Smooth muscle cell (in vitro differentiated cells): Measurements from ENCODE around the gene ULBP3. TPM values are rescaled to one million over a fixed set of nuclear protein-coding genes. Genes with fewer than 3 reads are reported as not detected.

ENCODE experiments used
- DNase-seq: peaks from one replicate; lab custom pipeline; 2025; ENCODE audit not compliant: unreplicated experiment; lab: John Stamatoyannopoulos, UW
- H2AFZ ChIP-seq: fragments of 200-600 bp; sonication (generic); 2 replicates; pipeline ENCODE4 v1.6.0; 2016; ENCODE audit warnings: antibody characterized with exemption, low read depth, mild to moderate bottlenecking
- H3F3A ChIP-seq: fragments of 200-600 bp; sonication (generic); 2 replicates; pipeline ENCODE4 v1.6.0; 2017; ENCODE audit warnings: antibody characterized with exemption, low read depth
- H3K27ac ChIP-seq: fragments of 200-600 bp; sonication (generic); 2 replicates; pipeline ENCODE4 v1.5.1; 2016; ENCODE audit warnings: low read depth, mild to moderate bottlenecking
- H3K27me3 ChIP-seq: fragments of 200-600 bp; sonication (generic); 2 replicates; pipeline ENCODE4 v1.6.1; 2016; ENCODE audit warnings: low read depth, mild to moderate bottlenecking
- H3K36me3 ChIP-seq: fragments of 200-600 bp; sonication (generic); 2 replicates; pipeline ENCODE4 v1.5.1; 2016; ENCODE audit warnings: low read depth
- H3K4me1 ChIP-seq: fragments of 200-600 bp; sonication (generic); 2 replicates; pipeline ENCODE4 v1.5.1; 2016; ENCODE audit warnings: low read depth
- H3K4me2 ChIP-seq: fragments of 200-600 bp; sonication (generic); 2 replicates; pipeline ENCODE4 v1.6.0; 2016; ENCODE audit warnings: mild to moderate bottlenecking
- H3K4me3 ChIP-seq: fragments of 200-600 bp; sonication (generic); 2 replicates; pipeline ENCODE4 v1.5.1; 2016; ENCODE audit warnings: mild to moderate bottlenecking
- H3K79me2 ChIP-seq: fragments of 200-600 bp; sonication (generic); 2 replicates; pipeline ENCODE4 v1.6.0; 2016; ENCODE audit warnings: low read depth, mild to moderate bottlenecking
- H3K9ac ChIP-seq: fragments of 200-600 bp; sonication (generic); 2 replicates; pipeline ENCODE4 v1.6.0; 2016; ENCODE audit warnings: low read depth
- H3K9me3 ChIP-seq: fragments of 200-600 bp; sonication (generic); replicated peaks from 2 replicates; pipeline ENCODE4 v1.5.1; 2016; ENCODE audit warnings: low read depth
- H4K20me1 ChIP-seq: fragments of 200-600 bp; sonication (generic); 2 replicates; pipeline ENCODE4 v1.6.0; 2016; ENCODE audit warnings: low read depth
- CTCF ChIP-seq: fragments of 200-600 bp; sonication (generic); IDR thresholded peaks from 2 replicates; pipeline ENCODE4 v1.5.1; 2017; ENCODE audit warnings: borderline replicate concordance, mild to moderate bottlenecking, antibody characterized with exemption; ENCODE audit not compliant: insufficient read depth, poor library complexity, severe bottlenecking
- WGBS: methylation state at CpG from one replicate; pipeline ENCODE4 v1.1.7; 2016; ENCODE audit warnings: low lambda C conversion rate; 5-methylcytosine and 5-hydroxymethylcytosine counted together
- polyA plus RNA-seq: library from polyadenylated mRNA; unstranded; fragments of >200 nt; fragmentation: Nextera tagmentation; extraction: Ambion mirVana; gene quantifications from 2 replicates; pipeline ENCODE4 v1.2.1, GENCODE V29; 2016
- total RNA-seq: library from RNA; depleted of rRNA; stranded (reverse); fragments of >200 nt; gene quantifications from 2 replicates; pipeline ENCODE4 v1.2.3, GENCODE V29; 2014

ULBP3 gene
- total and polyA plus RNA-seq, 2 experiments from 2014 or later, result 2.4 to 11.7 TPM

- Histone ChIP-seq H3K9ac (no peak overlapping the region), H3F3A (no peaks in the 10 kb centered on the region), H3K4me3 (no peak overlapping the region), H3K27ac (no peak overlapping the region), H2AFZ (no peak overlapping the region), H3K4me1 (no peaks in the 10 kb centered on the region), H3K27me3 (peaks cover 52% of the 10 kb centered on the region), H3K4me2 (no peak overlapping the region), H3K79me2 (no peaks in the 10 kb centered on the region), H4K20me1 (no peaks in the 10 kb centered on the region), H3K36me3 (no peaks in the 10 kb centered on the region), H3K9me3 (no peaks in the 10 kb centered on the region)
- no peak for DNase-seq
- no peak for TF ChIP-seq CTCF
- 85% methylated on average over 1 of the region's 1 CpG for WGBS
Observed at GRCh38 chr6:150087336-150087735, 18.4 kb upstream of the ULBP3 start.

- H3K27ac ChIP-seq, result no peak overlapping the region
- peaks cover 57% of the 10 kb centered on the region for H3K27me3 ChIP-seq
- H3F3A ChIP-seq, result no peaks in the 10 kb centered on the region
- no peaks in the 10 kb centered on the region for H3K4me1 ChIP-seq
- H3K36me3 ChIP-seq, result no peaks in the 10 kb centered on the region
- H3K9me3 ChIP-seq, result no peaks in the 10 kb centered on the region
- H3K4me3 ChIP-seq, result no peak overlapping the region
- H2AFZ ChIP-seq, result no peak overlapping the region
- DNase-seq, result no peak
- H3K4me2 ChIP-seq, result no peak overlapping the region
- H4K20me1 ChIP-seq, result no peaks in the 10 kb centered on the region
- WGBS, result 96% methylated on average over 7 of the region's 7 CpGs
- TF ChIP-seq CTCF, result no peak
- no peaks in the 10 kb centered on the region for H3K79me2 ChIP-seq
- H3K9ac ChIP-seq, result no peak overlapping the region
Observed at GRCh38 chr6:150086026-150086425, 17.1 kb upstream of the ULBP3 start.

- H3K4me2 ChIP-seq, result no peak overlapping the region
- 80% methylated on average over 7 of the region's 7 CpGs for WGBS
- H3K36me3 ChIP-seq, result no peaks in the 10 kb centered on the region
- no peak overlapping the region for H3K4me3 ChIP-seq
- H3K4me1 ChIP-seq, result no peaks in the 10 kb centered on the region
- H3K27ac ChIP-seq, result no peak overlapping the region
- no peak overlapping the region for H3K9ac ChIP-seq
- H3K27me3 ChIP-seq, result peaks cover 44% of the 10 kb centered on the region
- no peak for TF ChIP-seq CTCF
- no peak for DNase-seq
- no peaks in the 10 kb centered on the region for H3F3A ChIP-seq
- H3K79me2 ChIP-seq, result no peaks in the 10 kb centered on the region
- H3K9me3 ChIP-seq, result no peaks in the 10 kb centered on the region
- H4K20me1 ChIP-seq, result peaks cover 5% of the 10 kb centered on the region
- H2AFZ ChIP-seq, result no peak overlapping the region
Observed at GRCh38 chr6:150084426-150084825, 15.5 kb upstream of the ULBP3 start.

GRCh38 chr6:150083839-150084238 lies 14.9 kb upstream of the ULBP3 start:
- 93% methylated on average over 3 of the region's 3 CpGs for WGBS
- H3K9ac ChIP-seq, result no peak overlapping the region
- H3K27me3 ChIP-seq, result peaks cover 39% of the 10 kb centered on the region
- DNase-seq, result no peak
- no peaks in the 10 kb centered on the region for H3K36me3 ChIP-seq
- peaks cover 10% of the 10 kb centered on the region for H4K20me1 ChIP-seq
- no peaks in the 10 kb centered on the region for H3K79me2 ChIP-seq
- H2AFZ ChIP-seq, result no peak overlapping the region
- no peak overlapping the region for H3K27ac ChIP-seq
- H3K4me2 ChIP-seq, result no peak overlapping the region
- no peak for TF ChIP-seq CTCF
- peaks cover 4% of the 10 kb centered on the region for H3F3A ChIP-seq
- no peaks in the 10 kb centered on the region for H3K9me3 ChIP-seq
- H3K4me3 ChIP-seq, result no peak overlapping the region
- H3K4me1 ChIP-seq, result no peaks in the 10 kb centered on the region
